Astrocyte (in vitro differentiated cells and primary cell): ENCODE results near the gene TRAPPC2.

Experiments used
- EZH2 ChIP-seq: IDR thresholded peaks from 2 replicates; pipeline ENCODE4 v1.6.1; 2012; ENCODE audit warnings: mild to moderate bottlenecking, low read length, inconsistent platforms; ENCODE audit not compliant: insufficient read depth
- TF ChIP-seq, protein P1 (sequence below): IDR thresholded peaks from 2 replicates; pipeline ENCODE4 v1.5.1; 2011; ENCODE audit warnings: low read depth, mild to moderate bottlenecking, inconsistent platforms, low read length, moderate library complexity; ENCODE audit not compliant: insufficient read depth

GRCh38 chrX:13681595-13681994 is 52.8 kb downstream of the TRAPPC2 start:
- TF ChIP-seq, protein P1, sequence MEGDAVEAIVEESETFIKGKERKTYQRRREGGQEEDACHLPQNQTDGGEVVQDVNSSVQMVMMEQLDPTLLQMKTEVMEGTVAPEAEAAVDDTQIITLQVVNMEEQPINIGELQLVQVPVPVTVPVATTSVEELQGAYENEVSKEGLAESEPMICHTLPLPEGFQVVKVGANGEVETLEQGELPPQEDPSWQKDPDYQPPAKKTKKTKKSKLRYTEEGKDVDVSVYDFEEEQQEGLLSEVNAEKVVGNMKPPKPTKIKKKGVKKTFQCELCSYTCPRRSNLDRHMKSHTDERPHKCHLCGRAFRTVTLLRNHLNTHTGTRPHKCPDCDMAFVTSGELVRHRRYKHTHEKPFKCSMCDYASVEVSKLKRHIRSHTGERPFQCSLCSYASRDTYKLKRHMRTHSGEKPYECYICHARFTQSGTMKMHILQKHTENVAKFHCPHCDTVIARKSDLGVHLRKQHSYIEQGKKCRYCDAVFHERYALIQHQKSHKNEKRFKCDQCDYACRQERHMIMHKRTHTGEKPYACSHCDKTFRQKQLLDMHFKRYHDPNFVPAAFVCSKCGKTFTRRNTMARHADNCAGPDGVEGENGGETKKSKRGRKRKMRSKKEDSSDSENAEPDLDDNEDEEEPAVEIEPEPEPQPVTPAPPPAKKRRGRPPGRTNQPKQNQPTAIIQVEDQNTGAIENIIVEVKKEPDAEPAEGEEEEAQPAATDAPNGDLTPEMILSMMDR: no peak
- no peak for TF ChIP-seq EZH2
